SK-N-MC (cell line): ENCODE data around the gene CSRP1.

ENCODE experiments used
- EZH2 ChIP-seq: fragments of 200-600 bp; sonication (generic); IDR thresholded peaks from one replicate; pipeline ENCODE4 v1.6.1; 2017; ENCODE audit warnings: antibody characterized with exemption
- POLR2AphosphoS5 ChIP-seq: IDR thresholded peaks from 2 replicates; pipeline ENCODE4 v1.6.1; 2012; ENCODE audit warnings: mild to moderate bottlenecking, low read depth, low read length, borderline replicate concordance

GRCh38 chr1:201490708-201491131 lies 16.2 kb downstream of the CSRP1 start:
- no peak for TF ChIP-seq POLR2AphosphoS5
- no peak for TF ChIP-seq EZH2
